Motor neuron (in vitro differentiated cells): ENCODE measurements around the gene EVL. TPM values are rescaled to one million over a fixed set of nuclear protein-coding genes. Genes with fewer than 3 reads are reported as not detected.

Experiments used
- ATAC-seq, 8 experiments: fragments of 200-7000 bp; cut with Tn5 transposase; replicated peaks in 6 of 8; 2 replicates each; pipeline ENCODE4 v1.8.0; 2021; ENCODE audit warnings: mild to moderate bottlenecking in 8 of 8, moderate library complexity in 8 of 8
- H3K27ac ChIP-seq, 2 donors: fragments of 250-450 bp; sonication (Bioruptor Pico); 2 replicates each; pipeline ENCODE4 v1.9.0; 2021; ENCODE audit warnings: antibody characterized with exemption in 2 of 2, mild to moderate bottlenecking in 2 of 2, moderate library complexity in 1 of 2
- H3K4me1 ChIP-seq, 2 donors: fragments of 250-450 bp; sonication (Bioruptor Pico); replicated peaks in 1 of 2; 2 replicates each; pipeline ENCODE4 v1.6.1; 2021; ENCODE audit warnings: antibody characterized with exemption in 2 of 2, mild to moderate bottlenecking in 2 of 2, moderate library complexity in 1 of 2
- H3K4me3 ChIP-seq, 5 donors: fragments of 250-450 bp; sonication (Bioruptor Pico); 2 replicates each; pipeline ENCODE4 v1.9.0; 2021; ENCODE audit warnings: antibody characterized with exemption in 5 of 5, mild to moderate bottlenecking in 5 of 5, moderate library complexity in 4 of 5
- WGBS, 10 experiments: fragments of 450-650 bp; shearing (Covaris generic); methylation state at CpG; one replicate each; pipeline ENCODE4 v1.0.0; 2022; 5-methylcytosine and 5-hydroxymethylcytosine counted together
- in situ Hi-C, 9 experiments: fragments of 400-800 bp; cut with MboI; loops; one replicate each; pipeline ENCODE4 v1.15.0; 2021; ENCODE audit warnings: low sequenced_read_pairs in 9 of 9, low pct_unique_long_range_greater_than_20kb in 2 of 9; ENCODE audit not compliant: unreplicated experiment in 9 of 9
- total RNA-seq, 8 experiments: library from RNA; unstranded; fragments of 300-600 nt; gene quantifications; 2 replicates each; pipeline versions ENCODE4 v1.2.3 to v1.2.4, GENCODE V29; 2022

The EVL gene
- total RNA-seq, 8 experiments from 2014 or later, result 9.5 to 178 (median 119) TPM

- WGBS, 10 experiments, result 7 to 100% (median 76%) methylated on average over 1 to 7 of the region's 7 CpGs; no CpG with 5 or more reads in 2 of the 10 experiments
- ATAC-seq, result peak in 3 of 8 experiments; percentile 12 to 70 (median 23)
- in situ Hi-C loops, result no loop called here
- H3K4me1 ChIP-seq, result peaks cover 0 to 2% of the 10 kb centered on the region in 2 donors
- no peak overlapping the region for H3K27ac ChIP-seq
- no peak overlapping the region for H3K4me3 ChIP-seq
Observed at GRCh38 chr14:100030452-100031153, 34.6 kb upstream of the EVL start.

- H3K4me1 ChIP-seq, result peaks cover 0 to 2% of the 10 kb centered on the region in 2 donors
- H3K27ac ChIP-seq, result no peak overlapping the region
- ATAC-seq, result peak in 6 of 8 experiments; percentile 47 to 91 (median 80)
- H3K4me3 ChIP-seq, result no peak overlapping the region
- in situ Hi-C loops, result no loop called here
- 0 to 100% (median 67%) methylated on average over 1 to 7 of the region's 7 CpGs; no CpG with 5 or more reads in 2 of the 10 experiments for WGBS, 10 experiments
Observed at GRCh38 chr14:100031506-100032281, 33.5 kb upstream of the EVL start.

GRCh38 chr14:100032738-100033137 is 32.5 kb upstream of the EVL start:
- in situ Hi-C loops, result no loop called here

GRCh38 chr14:100033347-100034075 is 31.7 kb upstream of the EVL start:
- Histone ChIP-seq H3K4me3 (no peak overlapping the region), H3K27ac (no peak overlapping the region), H3K4me1 (peaks cover 0 to 2% of the 10 kb centered on the region in 2 donors)
- 82 to 100% (median 94%) methylated on average over 1 to 5 of the region's 5 CpGs for WGBS, 10 experiments
- ATAC-seq, result no peak
- in situ Hi-C loops, result no loop called here

More at GRCh38 chr14:100032738-100033137, 32.5 kb upstream of the EVL start:
- WGBS, 10 experiments, result 83 to 100% (median 100%) methylated on average over 1 of the region's 1 CpG; no CpG with 5 or more reads in 2 of the 10 experiments
- no peak overlapping the region for H3K27ac ChIP-seq
- H3K4me1 ChIP-seq, result peaks cover 0 to 2% of the 10 kb centered on the region in 2 donors
- ATAC-seq, result no peak
- H3K4me3 ChIP-seq, result no peak overlapping the region

GRCh38 chr14:100034468-100034867 is 30.8 kb upstream of the EVL start:
- ATAC-seq, result no peak
- H3K4me1 ChIP-seq, result peaks cover 0 to 2% of the 10 kb centered on the region in 2 donors
- in situ Hi-C loops, result no loop called here
- no peak overlapping the region for H3K4me3 ChIP-seq
- no peak overlapping the region for H3K27ac ChIP-seq
- 76 to 100% (median 85%) methylated on average over 1 to 4 of the region's 4 CpGs for WGBS, 10 experiments

GRCh38 chr14:100034961-100035500 is 30.2 kb upstream of the EVL start:
- in situ Hi-C loops, result no loop called here
- ATAC-seq, result peak in 3 of 8 experiments; percentile 4 to 54 (median 40)
- Histone ChIP-seq H3K4me3 (no peak overlapping the region), H3K27ac (no peak overlapping the region), H3K4me1 (peaks cover 2% of the 10 kb centered on the region in 2 donors)

- Histone ChIP-seq H3K4me3 (no peak overlapping the region), H3K4me1 (peaks cover 8 to 9% of the 10 kb centered on the region in 2 donors), H3K27ac (no peak overlapping the region)
- in situ Hi-C loops, result no loop called here
- WGBS, 10 experiments, result 80 to 100% (median 100%) methylated on average over 1 to 2 of the region's 2 CpGs; no CpG with 5 or more reads in 4 of the 10 experiments
- no peak for ATAC-seq
Observed at GRCh38 chr14:100035700-100036099, 29.5 kb upstream of the EVL start.

GRCh38 chr14:100037353-100037752 is 27.9 kb upstream of the EVL start:
- Histone ChIP-seq H3K4me3 (no peak overlapping the region), H3K4me1 (peaks cover 6 to 16% of the 10 kb centered on the region in 2 donors), H3K27ac (no peak overlapping the region)
- peak in 1 of 8 experiments; percentile 49 for ATAC-seq
- WGBS, 10 experiments, result 29 to 100% (median 81%) methylated on average over 1 to 2 of the region's 2 CpGs; no CpG with 5 or more reads in 3 of the 10 experiments
- in situ Hi-C loops, result no loop called here

- WGBS, 10 experiments, result 40 to 100% (median 88%) methylated on average over 1 to 5 of the region's 5 CpGs; no CpG with 5 or more reads in 1 of the 10 experiments
- in situ Hi-C loops, result no loop called here
- ATAC-seq, result peak in 1 of 8 experiments; percentile 35
- Histone ChIP-seq H3K27ac (no peak overlapping the region), H3K4me3 (no peak overlapping the region), H3K4me1 (peaks cover 6 to 16% of the 10 kb centered on the region in 2 donors)
Observed at GRCh38 chr14:100038065-100038464, 27.2 kb upstream of the EVL start.

GRCh38 chr14:100039903-100040302 is 25.3 kb upstream of the EVL start:
- in situ Hi-C loops, result no loop called here
- Histone ChIP-seq H3K4me3 (no peak overlapping the region), H3K27ac (peak overlapping the region in 1 of 2 donors; percentile 29), H3K4me1 (peaks cover 6 to 16% of the 10 kb centered on the region in 2 donors)
- 70 to 100% (median 93%) methylated on average over 2 to 3 of the region's 3 CpGs; no CpG with 5 or more reads in 1 of the 10 experiments for WGBS, 10 experiments
- no peak for ATAC-seq

- no peak overlapping the region for H3K27ac ChIP-seq
- ATAC-seq, result no peak
- H3K4me3 ChIP-seq, result no peak overlapping the region
- in situ Hi-C loops, result no loop called here
- H3K4me1 ChIP-seq, result peaks cover 9 to 16% of the 10 kb centered on the region in 2 donors
- WGBS, 10 experiments, result 83 to 100% (median 100%) methylated on average over 1 to 2 of the region's 2 CpGs; no CpG with 5 or more reads in 5 of the 10 experiments
Observed at GRCh38 chr14:100041271-100041670, 24.0 kb upstream of the EVL start.

- 75 to 100% (median 98%) methylated on average over 1 to 6 of the region's 6 CpGs for WGBS, 10 experiments
- no peak for ATAC-seq
- in situ Hi-C loops, result no loop called here
- Histone ChIP-seq H3K4me1 (peaks cover 9 to 16% of the 10 kb centered on the region in 2 donors), H3K4me3 (no peak overlapping the region), H3K27ac (no peak overlapping the region)
Observed at GRCh38 chr14:100042286-100042685, 22.9 kb upstream of the EVL start.
